Measurements from ENCODE around the gene C19orf25. TPM values are rescaled to one million over a fixed set of nuclear protein-coding genes. Genes with fewer than 3 reads are reported as not detected.

C19orf25 gene
- total RNA-seq, 1 donor from 2014 or later = 17.9 TPM

DNA sequence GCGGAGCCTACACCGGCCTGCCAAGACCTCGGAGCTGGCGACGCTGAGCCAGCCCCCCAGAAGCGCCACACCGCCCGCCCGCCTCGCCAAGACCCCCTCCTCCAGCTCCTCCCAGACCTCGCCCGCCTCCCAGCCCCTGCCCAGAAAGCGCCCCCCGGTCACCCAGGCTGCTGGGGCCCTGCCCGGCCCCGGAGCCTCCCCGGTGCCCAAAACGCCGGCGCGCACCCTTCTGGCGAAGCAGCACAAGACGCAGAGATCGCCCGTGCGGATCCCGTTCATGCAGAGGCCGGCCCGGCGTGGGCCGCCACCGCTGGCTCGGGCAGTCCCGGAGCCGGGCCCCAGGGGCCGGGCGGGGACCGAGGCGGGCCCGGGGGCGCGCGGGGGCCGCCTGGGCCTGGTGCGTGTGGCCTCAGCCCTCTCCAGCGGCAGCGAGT, 10.2 kb downstream of the C19orf25 start:
- FAIRE-seq = no peak

GRCh38 chr19:1468274-1468820, 10.7 kb downstream of the C19orf25 start:
- FAIRE-seq (no peak), DNase-seq (ENCODE audit: low spot score in 2 of 2) (no peak)

More for the DNA sequence above, 10.2 kb downstream of the C19orf25 start:
- no peak for DNase-seq (ENCODE audit: low spot score in 2 of 2)

DNA sequence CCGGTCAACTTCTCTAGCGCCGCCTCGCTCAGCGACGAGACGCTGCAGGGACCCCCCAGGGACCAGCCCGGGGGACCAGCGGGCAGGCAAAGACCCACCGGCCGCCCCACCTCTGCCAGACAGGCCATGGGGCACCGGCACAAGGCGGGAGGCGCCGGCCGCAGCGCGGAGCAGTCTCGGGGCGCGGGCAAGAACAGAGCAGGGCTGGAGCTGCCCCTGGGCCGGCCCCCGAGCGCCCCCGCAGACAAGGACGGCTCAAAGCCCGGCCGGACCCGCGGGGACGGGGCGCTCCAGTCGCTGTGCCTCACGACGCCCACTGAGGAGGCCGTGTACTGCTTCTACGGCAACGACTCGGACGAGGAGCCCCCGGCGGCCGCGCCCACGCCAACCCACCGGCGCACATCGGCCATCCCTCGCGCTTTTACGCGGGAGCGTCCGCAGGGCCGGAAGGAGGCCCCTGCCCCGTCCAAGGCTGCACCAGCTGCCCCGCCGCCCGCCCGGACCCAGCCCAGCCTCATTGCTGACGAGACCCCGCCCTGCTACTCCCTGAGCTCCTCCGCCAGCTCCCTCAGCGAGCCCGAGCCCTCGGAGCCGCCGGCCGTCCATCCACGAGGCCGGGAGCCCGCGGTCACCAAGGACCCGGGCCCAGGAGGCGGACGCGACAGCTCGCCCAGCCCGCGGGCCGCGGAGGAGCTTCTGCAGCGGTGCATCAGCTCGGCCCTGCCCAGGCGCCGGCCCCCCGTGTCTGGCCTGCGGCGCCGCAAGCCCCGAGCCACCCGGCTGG, 11.3 kb downstream of the C19orf25 start:
- FAIRE-seq (no peak), DNase-seq (ENCODE audit: low spot score in 2 of 2) (no peak)

DNA sequence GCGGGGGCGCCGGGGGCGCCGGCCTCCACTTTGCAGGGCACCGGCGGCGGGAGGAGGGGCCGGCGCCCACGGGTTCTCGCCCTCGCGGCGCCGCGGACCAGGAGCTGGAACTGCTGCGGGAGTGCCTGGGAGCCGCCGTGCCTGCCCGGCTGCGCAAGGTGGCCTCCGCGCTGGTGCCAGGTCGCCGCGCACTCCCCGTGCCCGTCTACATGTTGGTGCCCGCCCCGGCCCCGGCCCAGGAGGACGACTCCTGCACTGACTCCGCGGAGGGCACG, 11.9 kb downstream of the C19orf25 start:
- DNase-seq (ENCODE audit: low spot score in 2 of 2) = no peak
- no peak for FAIRE-seq

DNA sequence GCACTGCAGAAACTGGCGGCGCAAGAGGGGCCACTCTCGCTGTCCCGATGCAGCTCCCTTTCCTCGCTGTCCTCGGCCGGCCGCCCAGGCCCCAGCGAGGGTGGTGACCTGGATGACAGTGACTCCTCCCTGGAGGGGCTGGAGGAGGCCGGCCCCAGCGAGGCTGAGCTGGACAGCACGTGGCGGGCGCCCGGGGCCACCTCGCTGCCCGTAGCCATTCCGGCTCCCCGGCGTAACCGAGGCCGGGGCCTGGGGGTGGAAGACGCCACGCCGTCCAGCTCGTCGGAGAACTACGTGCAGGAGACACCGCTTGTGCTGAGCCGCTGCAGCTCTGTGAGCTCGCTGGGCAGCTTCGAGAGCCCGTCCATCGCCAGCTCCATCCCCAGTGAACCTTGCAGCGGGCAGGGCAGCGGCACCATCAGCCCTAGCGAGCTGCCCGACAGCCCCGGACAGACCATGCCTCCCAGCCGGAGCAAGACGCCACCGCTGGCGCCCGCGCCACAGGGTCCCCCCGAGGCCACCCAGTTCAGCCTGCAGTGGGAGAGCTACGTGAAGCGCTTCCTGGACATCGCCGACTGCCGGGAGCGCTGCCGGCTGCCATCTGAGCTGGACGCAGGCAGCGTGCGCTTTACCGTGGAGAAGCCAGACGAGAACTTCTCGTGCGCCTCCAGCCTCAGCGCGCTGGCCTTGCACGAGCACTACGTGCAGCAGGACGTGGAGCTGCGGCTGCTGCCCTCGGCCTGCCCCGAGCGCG, 12.4 kb downstream of the C19orf25 start:
- FAIRE-seq (no peak), DNase-seq (ENCODE audit: low spot score in 2 of 2) (no peak)

DNA sequence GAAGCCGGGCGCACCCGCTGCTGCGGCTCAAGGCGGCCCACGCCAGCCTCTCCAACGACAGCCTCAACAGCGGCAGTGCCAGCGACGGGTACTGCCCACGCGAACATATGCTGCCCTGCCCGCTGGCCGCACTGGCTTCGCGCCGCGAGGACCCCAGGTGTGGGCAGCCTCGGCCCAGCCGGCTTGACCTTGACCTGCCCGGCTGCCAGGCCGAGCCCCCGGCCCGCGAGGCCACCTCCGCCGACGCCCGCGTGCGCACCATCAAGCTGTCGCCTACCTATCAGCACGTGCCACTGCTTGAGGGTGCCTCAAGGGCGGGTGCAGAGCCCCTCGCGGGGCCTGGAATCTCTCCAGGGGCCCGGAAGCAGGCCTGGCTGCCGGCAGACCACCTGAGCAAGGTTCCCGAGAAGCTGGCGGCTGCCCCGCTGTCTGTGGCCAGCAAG, 13.0 kb downstream of the C19orf25 start:
- FAIRE-seq (no peak), DNase-seq (ENCODE audit: low spot score in 2 of 2) (no peak)

- DNase-seq (ENCODE audit: low spot score in 2 of 2) (peak in 1 of 2 donors; percentile 58), FAIRE-seq (no peak)
These were observed 13.6 kb downstream of the C19orf25 start for GRCh38 chr19:1465191-1466016.

GRCh38 chr19:1461862-1462261, 17.2 kb downstream of the C19orf25 start:
- DNase-seq (ENCODE audit: low spot score in 2 of 2) (no peak), FAIRE-seq (no peak)

GRCh38 chr19:1460033-1460995, 18.7 kb downstream of the C19orf25 start:
- DNase-seq (ENCODE audit: low spot score in 2 of 2) (no peak), FAIRE-seq (no peak)

GRCh38 chr19:1459479-1459878, 19.5 kb downstream of the C19orf25 start:
- DNase-seq (ENCODE audit: low spot score in 2 of 2) = no peak
- no peak for FAIRE-seq

DNA sequence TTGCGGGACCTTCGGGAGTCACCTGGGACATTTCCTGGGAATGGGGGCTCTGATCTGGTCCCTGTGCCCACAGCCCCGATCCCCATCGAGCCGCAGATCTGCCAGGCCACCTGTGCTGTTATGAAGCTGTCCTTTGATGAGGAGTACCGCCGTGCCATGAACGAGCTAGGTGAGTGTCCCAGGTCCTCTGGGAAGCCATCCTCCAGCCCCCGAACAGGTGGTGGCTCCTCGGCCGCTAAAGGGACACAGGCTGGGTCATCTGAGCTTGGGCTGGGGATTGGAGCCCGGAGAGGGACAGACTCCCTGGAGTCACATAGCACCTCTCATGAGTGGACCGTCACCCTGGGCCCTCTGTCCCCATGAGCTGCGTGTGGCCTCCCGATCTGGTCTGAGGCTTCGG, 21.1 kb downstream of the C19orf25 start:
- FAIRE-seq = no peak
- no peak for DNase-seq (ENCODE audit: low spot score in 2 of 2)

- FAIRE-seq = no peak
- DNase-seq (ENCODE audit: low spot score in 2 of 2) = no peak
These were observed 21.8 kb downstream of the C19orf25 start for GRCh38 chr19:1457031-1457739.

GRCh38 chr19:1456121-1456900, 22.7 kb downstream of the C19orf25 start:
- DNase-seq (ENCODE audit: low spot score in 2 of 2) = no peak
- FAIRE-seq = no peak

DNA sequence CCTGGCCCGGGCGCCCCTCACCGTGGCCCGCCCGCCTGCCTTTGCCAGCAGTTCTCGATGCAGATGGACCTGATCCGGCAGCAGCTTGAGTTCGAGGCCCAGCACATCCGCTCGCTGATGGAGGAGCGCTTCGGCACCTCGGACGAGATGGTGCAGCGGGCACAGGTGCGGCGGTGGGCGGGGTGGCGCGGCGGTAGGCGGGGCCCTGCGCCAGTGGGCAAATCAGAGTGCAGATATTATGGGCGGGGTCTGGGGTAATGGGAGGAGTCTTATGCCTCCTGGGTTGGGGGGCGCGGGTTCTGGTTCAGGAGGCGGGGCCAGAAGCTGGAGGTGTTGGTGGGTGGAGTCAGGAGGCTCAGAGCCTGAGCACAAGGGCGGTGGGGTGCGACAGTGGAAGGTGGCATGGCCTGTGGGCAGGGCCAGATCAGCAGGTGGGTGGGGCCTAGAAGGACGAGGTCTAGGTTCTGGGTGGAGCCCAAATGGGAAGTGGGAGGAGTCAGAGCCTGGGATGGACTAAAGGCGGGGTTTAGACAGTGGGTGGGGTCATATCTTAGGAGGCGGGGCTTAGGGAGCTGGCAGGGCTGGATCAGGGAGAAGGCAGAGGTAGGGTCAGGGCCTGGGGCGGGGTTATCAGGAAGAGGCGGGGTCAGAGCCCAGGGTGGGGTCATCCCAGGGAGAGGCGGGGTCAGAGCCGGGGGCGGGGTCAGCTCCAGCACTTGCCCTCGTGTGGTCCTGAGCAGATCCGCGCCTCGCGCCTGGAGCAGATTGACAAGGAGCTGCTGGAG, 23.5 kb downstream of the C19orf25 start:
- DNase-seq (ENCODE audit: low spot score in 2 of 2) = peak in 1 of 2 donors; percentile 81
- no peak for FAIRE-seq

DNA sequence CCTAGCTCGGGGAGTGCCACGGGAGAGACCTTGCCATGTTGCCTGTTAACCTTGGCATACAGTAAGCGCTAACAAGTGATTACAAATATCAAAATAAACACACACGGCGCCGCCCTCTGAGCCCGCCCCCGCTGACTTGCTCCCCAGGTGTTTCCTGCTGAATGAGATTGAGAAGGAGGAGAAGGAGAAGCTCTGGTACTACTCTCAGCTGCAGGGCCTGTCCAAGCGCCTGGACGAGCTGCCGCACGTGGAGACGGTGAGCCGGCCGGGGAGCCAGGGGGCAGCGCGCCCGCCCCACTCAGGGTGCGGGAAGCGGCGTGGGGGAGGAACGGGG, 24.0 kb downstream of the C19orf25 start:
- FAIRE-seq = no peak

GRCh38 chr19:1453525-1454364, 25.3 kb downstream of the C19orf25 start:
- FAIRE-seq (no peak), DNase-seq (ENCODE audit: low spot score in 2 of 2) (peak; percentile 84 to 91)

More for the DNA sequence above, 24.0 kb downstream of the C19orf25 start:
- no peak for DNase-seq (ENCODE audit: low spot score in 2 of 2)
